ENCODE results near the gene MOCOS. TPM values are rescaled to one million over a fixed set of nuclear protein-coding genes. Genes with fewer than 3 reads are reported as not detected.

MOCOS gene
- total RNA-seq, 1 experiment from 2014 or later, result 4.5 TPM

DNA sequence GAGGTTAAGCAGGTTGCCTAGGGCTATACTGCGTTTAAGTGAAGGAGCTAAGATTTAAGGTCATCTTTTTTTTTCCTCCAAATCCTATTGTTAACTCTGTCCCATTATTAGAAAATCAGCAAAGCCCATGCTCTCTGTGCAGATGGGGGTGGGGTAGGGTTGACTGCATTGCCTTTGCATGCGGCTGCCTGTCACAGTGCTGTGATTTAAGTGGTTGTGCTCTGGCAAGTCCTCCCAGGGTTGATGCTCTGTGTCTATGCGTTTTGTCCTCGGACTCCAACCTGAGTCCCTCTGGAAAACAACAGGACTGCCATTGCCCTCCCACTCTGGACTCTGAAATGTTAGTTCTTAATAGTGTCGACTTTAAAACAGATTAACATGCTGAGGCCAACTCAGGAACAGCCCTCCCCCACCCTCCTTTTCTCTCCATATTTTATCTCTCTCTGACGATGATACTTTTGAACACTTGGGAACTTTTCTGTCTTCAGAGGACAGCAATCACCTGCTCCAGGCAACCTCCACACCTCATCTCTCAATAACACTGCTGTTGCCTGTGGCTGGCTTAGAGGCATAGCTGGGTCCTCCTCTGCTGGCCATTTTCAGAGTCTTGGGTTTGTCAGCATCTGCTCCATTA lies 116.0 kb downstream of the MOCOS start:
- no peak for DNase-seq (ENCODE audit: low read depth)

DNA sequence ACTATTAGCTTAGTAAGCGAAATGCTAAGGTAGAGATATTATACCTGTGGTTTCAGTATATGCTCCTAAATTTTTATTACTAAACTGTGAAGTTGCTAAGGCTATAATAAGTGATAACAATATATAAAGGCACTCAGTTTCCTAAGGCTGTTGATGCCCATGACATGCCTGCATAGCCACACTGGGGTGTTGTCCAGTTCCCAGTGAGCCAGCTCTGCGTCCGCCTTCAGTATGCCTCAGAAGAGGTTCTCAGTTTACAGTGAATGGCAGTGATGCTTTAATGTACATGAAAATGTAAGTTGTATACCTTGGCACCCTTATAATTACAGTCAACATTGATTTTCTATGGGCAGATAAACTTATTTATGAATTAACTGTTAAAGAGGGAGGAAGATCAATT lies 117.4 kb downstream of the MOCOS start:
- DNase-seq (ENCODE audit: low read depth), result no peak

DNA sequence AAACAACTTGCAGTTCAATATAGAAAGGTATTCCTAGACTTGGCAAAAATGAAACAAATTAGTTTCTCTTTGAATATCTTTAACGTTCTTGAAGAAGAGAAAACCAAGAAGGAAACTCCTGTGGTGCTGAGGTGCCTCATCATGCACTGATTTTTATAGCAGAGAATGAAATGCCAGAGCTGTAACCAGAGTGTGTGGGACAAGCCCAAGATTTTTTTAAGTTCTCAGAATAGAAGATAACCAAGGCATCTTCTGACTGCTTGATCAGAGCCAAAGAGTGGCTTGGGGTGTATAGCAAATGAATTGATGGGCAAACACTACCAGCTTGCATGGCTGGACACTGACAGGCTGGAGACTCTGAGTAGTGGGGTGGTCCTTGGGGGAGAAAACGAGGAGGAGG lies 118.1 kb downstream of the MOCOS start:
- DNase-seq (ENCODE audit: low read depth), result no peak

DNA sequence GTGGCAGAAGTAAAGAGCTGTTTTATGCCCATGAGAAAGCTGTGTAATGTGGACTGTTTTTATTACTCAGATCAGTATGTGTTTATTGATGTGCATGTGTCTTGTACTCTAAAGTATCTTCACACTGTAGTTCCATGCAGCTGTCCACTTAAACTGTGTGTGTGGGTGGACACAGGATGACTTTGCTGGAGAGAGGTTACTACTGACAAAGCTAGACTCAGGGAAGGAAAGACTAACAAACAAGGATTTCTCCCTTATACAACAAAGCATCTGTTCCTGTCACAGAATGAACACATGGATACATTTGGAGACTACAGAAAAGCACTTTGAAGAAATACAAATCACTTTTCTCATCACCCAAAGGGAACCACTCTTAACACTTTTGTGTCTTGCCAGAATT lies 120.2 kb downstream of the MOCOS start:
- no peak for DNase-seq (ENCODE audit: low read depth)

DNA sequence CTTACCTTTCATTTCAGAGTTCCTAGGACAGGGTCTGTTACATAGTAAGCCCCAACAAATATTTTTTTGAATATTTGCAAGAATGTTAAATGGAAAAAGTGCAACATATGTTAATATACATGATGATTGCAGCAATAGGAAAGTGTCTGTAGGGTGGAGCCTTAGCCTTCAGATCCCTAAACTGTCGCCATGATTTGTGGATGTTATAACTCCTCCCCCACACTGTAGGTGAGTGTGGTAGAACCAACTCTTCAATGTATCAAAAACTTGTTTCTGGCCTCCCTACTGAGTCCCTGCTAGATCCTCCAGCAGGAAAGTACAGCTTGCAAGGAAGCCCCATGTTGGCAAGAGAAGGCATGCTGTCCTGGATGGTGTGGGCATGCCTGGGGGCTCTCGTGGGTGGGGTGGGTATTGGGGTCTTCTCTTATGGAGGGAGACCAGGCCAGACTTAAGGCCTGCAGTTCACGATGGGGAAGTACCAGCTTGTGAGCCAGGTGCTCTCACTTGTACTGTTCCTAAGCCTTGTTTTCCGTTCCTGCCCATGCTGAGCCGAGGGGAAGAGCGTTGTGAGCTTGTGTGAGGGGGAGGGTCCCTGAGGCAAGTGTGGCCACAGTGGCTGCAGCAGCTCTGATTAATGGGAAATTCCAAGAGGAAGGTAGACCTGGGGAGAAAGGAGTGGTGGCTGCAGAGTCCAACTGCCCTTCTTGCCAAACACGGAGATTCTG lies 121.6 kb downstream of the MOCOS start:
- no peak for DNase-seq (ENCODE audit: low read depth)

DNA sequence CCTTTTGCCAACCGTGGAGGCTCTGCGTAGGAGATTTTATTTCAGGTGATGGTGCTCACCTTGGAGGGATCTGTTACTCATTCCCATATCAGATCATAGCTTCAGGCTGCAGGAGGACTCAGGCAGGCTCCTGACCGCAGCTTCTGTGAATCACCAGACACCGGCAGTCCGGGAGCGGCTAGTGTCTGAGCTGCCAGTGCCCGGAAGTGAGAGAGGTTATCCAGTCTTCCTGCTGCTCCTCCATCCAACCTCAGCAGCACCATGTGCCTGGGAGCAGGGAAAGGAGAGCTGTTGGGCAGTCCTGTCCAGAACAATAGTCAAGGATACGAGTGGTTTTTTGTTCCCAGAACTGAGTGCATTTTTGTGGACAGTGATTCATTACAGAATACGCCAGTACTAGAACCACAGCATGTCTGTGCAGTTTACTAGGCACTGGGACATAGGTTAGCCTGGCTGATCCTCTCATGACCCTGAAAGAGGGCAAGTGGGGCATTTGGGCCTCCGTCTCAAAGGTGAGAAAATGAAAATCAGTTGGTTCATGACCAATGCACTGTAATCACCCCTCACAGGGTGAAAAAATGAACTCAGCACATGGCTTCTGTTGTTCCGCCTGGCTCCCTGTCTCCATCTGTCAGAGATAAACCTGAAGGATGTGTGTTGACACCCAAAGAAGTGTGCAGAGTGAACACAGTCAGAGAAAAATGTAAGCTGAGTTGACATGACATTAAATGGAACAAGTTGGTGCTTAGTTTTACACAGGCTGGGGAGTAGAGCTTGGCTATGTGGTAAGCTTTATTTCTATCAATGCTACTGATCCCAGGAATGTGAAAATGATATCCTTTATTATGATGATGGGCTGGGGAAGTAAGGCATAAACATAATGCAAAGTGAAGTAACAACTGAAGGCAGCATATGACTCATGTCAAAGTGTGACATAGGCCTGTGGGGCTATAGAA lies 122.4 kb downstream of the MOCOS start:
- peak; percentile 96 for DNase-seq (ENCODE audit: low read depth)

DNA sequence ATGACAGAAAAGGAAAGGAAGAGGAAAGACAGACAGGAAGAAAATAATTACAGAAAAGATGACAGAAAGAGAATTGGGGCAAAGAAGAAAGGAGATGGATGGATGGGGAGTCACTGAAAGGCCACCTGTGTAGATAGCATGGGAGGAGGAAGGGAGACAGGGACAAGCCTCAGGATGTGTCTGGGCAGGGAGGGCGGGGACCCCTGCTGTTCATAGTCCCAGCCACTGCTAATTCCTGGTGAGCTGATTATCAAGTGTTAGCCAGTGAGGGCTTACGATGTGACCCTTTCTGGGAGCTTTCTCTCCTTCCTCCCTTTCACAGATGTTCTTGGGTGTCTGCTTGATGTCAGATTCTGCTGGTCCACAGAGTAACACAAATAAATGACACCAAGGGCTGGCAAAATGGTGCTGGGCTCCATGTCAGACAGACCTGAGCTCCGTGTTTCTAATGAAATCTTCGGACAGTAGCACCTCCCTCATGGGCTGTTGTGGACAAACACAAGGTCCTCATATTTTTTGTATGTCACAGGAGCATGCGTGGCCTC lies 123.8 kb downstream of the MOCOS start:
- no peak for DNase-seq (ENCODE audit: low read depth)

DNA sequence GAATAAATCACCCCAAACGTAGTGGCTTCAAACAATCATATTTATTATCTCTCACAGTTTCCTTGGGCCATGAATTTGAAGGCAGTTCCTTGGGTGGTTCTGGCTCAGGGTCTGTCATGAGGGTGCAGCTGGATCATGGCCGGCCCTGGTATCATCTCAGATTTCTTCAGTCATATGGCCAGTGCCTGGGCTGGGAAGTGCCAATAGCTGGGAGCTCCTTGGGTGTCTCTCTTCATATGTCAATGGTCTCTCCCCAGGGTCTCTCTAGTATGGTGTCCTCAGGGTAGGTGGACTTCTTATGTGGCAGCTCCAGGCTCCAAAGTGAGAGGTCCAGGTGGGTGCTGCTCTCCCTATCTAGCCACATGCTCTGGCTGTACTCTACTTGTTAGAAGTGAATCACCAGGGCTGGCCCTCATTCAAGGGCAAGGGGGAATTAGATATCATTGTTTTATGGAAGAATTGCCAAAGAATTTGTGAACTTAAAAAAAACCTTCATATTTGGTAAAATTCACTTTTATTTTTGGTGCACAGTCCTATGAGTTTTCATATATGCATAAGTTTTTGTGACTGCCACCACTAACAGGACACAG lies 125.6 kb downstream of the MOCOS start:
- peak; percentile 27 for DNase-seq (ENCODE audit: low read depth)

DNA sequence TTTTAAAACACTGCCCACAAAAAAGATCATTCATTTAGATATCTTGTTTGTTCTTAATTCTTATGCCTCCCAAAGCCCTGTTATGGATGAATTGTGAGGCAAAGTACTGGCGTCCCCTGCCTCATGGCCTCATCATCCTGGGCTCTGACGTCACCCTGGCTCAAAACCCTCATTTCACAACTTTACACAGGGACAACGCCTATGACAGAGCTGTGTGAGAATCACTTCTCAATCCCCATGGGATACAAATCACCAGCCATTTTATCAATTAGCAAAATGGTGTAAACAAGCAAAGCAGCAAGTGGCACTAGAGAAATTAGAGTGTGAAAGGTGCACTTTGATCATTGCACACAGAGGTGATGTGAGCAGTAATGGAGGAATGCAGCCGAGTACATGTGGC lies 126.8 kb downstream of the MOCOS start:
- DNase-seq (ENCODE audit: low read depth), result no peak

DNA sequence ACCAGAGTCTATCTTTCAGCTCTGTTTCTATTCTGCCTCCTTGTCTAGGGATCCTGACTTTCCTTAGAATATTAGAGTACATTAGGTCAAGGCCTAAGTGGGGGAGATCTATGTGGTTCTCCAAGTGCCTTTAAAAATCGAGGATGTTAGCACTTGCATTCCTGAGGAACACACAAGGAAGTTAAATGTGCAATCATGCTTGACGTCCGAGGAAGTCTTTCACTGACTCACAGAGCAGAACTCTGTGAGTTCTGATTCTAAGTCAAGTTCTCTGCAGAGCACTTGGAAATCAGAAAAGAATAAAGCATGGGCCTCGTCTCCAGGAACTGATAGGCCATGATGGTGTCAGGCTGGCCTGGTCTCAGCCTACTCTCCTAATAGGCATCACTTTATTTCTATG lies 127.5 kb downstream of the MOCOS start:
- peak; percentile 69 for DNase-seq (ENCODE audit: low read depth)

DNA sequence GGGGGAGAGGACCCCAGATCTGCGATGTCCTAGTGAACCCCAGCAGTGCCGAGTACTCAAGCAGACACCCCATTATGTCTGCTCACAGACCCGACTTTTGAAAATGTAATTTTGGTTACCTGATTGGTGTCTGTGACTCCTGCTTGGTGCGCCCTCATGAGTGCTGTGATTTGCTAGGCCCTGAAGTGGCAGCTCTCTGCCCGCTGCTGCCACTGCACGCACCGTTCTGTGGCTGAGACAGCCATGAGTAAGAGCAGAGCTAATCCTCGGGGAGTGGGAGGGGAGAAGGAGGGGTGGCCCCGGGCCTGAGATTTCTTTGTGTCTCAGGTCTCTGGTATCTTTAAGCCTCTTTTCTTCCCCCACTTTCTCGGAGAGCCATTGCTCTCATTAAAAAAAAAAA lies 128.4 kb downstream of the MOCOS start:
- peak; percentile 84 for DNase-seq (ENCODE audit: low read depth)

DNA sequence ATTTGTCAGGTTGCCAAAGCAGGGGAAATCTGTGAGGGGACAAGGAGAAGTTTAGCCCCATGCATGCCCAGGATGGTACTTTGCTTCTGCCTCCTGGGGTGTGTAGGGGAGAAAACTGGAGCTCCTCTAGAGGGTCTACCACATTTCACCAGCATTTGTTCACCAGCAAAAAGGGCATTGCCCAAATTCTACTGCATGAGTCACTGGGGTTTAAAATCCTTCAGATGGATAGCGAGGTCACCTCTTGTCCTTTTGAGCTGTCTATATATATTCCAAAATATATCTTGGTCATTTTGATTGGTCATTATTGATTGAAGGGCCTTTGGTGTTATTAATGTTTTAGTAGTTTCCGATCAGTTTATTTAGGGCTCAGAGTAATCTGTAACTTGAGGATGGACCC lies 128.9 kb downstream of the MOCOS start:
- DNase-seq (ENCODE audit: low read depth), result no peak

Other genes with a start within 250 kb of the MOCOS start
- gene RPRD1A, start 119.9 kb upstream of the MOCOS start, total RNA-seq (2014; rRNA removed; shearing (Covaris generic)), result 47.9 and 60.4 TPM in 2 replicates
- gene SLC39A6, start 58.2 kb upstream of the MOCOS start, total RNA-seq (2014; rRNA removed; shearing (Covaris generic)), result 57.9 and 66.1 TPM in 2 replicates
- gene ELP2, start 57.6 kb upstream of the MOCOS start, total RNA-seq (2014; rRNA removed; shearing (Covaris generic)), result 77.4 and 80.6 TPM in 2 replicates
- gene FHOD3, start 110.2 kb downstream of the MOCOS start, total RNA-seq (2014; rRNA removed; shearing (Covaris generic)), result 16.3 and 17.8 TPM in 2 replicates